ENCODE measurements around the gene HTR2B. TPM values are rescaled to one million over a fixed set of nuclear protein-coding genes. Genes with fewer than 3 reads are reported as not detected.
A peak's percentile ranks its signal among the peaks of the same experiment; 100 is the strongest.

Gene HTR2B
- 10 to 100 TPM in 1 of 4 donors, 1 to 10 TPM in 3; 2.3 to 16.8 (median 4.6) TPM for total RNA-seq

DNA sequence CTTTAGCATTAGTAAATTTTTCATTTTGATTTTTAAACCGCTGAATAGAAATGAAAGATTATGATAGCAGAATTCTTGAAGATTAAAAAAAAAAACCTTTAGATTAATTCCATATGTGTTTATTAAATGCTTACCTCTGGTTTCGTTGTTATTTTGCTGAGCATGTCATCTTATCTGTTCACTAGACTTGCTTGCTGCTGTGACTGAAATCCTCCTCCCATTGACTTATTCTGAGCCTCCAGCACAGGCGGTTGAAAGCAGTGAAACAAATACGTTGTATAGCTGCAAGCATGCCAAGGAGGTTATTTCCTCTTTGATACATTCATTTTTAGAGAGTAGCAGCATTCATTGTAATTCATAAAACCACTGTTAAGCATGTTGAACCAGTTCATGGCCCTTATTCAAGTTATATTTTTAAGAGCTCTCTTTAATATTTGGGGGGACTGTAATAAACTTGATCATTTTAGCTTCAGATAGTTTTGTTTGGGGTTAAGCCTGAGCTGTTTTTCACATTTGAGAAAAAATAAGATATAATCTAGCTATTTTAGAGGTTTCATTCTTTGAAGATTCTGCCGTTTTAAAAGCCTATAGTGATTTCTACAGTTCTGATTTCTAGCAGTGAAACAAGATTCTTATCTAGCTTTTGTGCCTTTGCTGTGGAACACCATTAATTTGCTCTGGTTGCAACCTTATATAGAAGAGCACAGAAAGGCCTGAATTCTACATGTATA, at the start of gene HTR2B:
HTR2B (minus strand) TSS at position 205 of the 731 bp plus-strand sequence. CDS start 1,278 bp downstream, outside the sequence.
- H3K27ac ChIP-seq, result peak within 1 kb of the TSS in 2 of 3 donors; percentile 40 to 54
- peaks cover 7 to 16% of the 10 kb centered on the region in 2 donors for H3K4me1 ChIP-seq
- H3K36me3 ChIP-seq, result no peaks in the 10 kb centered on the region
- DNase-seq, result no peak
- WGBS, 2 donors, result 68 to 71% methylated on average over 5 of the region's 5 CpGs
- no peaks in the 10 kb centered on the region for H3K27me3 ChIP-seq
- TF ChIP-seq POLR2A (IDR thresholded peaks at IDR 0.05), result no peak
- TF ChIP-seq, protein P1, sequence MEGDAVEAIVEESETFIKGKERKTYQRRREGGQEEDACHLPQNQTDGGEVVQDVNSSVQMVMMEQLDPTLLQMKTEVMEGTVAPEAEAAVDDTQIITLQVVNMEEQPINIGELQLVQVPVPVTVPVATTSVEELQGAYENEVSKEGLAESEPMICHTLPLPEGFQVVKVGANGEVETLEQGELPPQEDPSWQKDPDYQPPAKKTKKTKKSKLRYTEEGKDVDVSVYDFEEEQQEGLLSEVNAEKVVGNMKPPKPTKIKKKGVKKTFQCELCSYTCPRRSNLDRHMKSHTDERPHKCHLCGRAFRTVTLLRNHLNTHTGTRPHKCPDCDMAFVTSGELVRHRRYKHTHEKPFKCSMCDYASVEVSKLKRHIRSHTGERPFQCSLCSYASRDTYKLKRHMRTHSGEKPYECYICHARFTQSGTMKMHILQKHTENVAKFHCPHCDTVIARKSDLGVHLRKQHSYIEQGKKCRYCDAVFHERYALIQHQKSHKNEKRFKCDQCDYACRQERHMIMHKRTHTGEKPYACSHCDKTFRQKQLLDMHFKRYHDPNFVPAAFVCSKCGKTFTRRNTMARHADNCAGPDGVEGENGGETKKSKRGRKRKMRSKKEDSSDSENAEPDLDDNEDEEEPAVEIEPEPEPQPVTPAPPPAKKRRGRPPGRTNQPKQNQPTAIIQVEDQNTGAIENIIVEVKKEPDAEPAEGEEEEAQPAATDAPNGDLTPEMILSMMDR (IDR thresholded peaks at IDR 0.05), result no peak
- peak within 1 kb of the TSS in 1 of 3 donors; percentile 5 for H3K4me3 ChIP-seq (replicated peaks in 1 of 3)
- intact Hi-C loops (cut with DNase I), result no loop called here
- no peaks in the 10 kb centered on the region for H3K9me3 ChIP-seq

DNA sequence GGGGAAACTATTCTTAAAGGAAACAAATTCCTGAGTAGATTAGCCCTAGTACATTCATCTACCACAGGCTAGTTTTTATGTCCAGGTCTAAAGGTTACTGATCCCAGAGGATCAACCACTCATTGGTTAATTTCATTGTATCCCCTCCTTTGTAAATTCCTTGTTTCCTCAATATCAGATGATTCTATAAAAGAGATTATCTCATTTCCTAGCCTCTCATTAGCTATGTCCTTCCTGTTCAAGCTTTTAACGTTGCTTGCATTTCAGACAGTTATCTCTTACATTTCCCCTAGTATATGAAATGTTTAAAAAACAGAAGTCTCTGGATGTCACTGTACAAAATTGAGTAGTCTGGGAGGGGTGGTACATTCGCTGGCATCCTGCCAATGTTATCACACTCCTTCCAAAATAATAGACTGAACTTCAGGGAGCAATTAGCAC, 49.4 kb upstream of the HTR2B start:
- H3K27ac ChIP-seq, result no peak overlapping the region
- no peaks in the 10 kb centered on the region for H3K27me3 ChIP-seq
- intact Hi-C loops (cut with DNase I), result no loop called here

DNA sequence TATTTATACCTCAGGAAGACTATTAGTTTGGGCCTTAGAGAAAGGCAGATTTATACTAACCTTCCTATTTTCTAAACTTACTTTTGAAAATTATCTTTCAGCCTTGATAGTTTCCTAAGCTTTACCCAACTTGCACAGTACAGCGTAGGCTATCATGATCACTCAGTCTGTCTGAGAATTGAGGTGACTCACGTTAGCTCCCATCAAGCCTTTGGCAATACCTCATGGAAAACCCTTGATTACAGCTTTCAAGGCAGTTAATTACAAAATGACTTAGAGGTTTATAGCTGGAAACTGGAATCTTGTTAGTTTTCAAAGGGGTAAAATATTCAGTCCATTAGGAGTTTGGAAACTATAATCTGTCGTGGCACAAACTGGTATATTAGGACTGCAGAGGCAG, 47.2 kb upstream of the HTR2B start:
- no peak for TF ChIP-seq POLR2A (IDR thresholded peaks at IDR 0.05)
- TF ChIP-seq, protein P1 (IDR thresholded peaks at IDR 0.05), result no peak
- peaks cover 9 to 17% of the 10 kb centered on the region in 2 donors for H3K36me3 ChIP-seq
- no peak for DNase-seq
- no peaks in the 10 kb centered on the region for H3K4me1 ChIP-seq
- WGBS, 2 donors, result 90 to 96% methylated on average over 3 of the region's 3 CpGs
- H3K9me3 ChIP-seq, result no peaks in the 10 kb centered on the region
- no peak overlapping the region for H3K4me3 ChIP-seq (replicated peaks in 1 of 3)
- H3K27me3 ChIP-seq, result no peaks in the 10 kb centered on the region
- intact Hi-C loops (cut with DNase I), result no loop called here
- no peak overlapping the region for H3K27ac ChIP-seq

More for the DNA sequence above, 49.4 kb upstream of the HTR2B start:
- TF ChIP-seq, protein P1 (IDR thresholded peaks at IDR 0.05), result no peak
- no peak for TF ChIP-seq POLR2A (IDR thresholded peaks at IDR 0.05)
- H3K9me3 ChIP-seq, result no peaks in the 10 kb centered on the region
- H3K36me3 ChIP-seq, result peaks cover 0 to 9% of the 10 kb centered on the region in 2 donors
- WGBS, 2 donors, result 43 to 52% methylated on average over 2 of the region's 2 CpGs
- H3K4me1 ChIP-seq, result no peaks in the 10 kb centered on the region
- H3K4me3 ChIP-seq (replicated peaks in 1 of 3), result no peak overlapping the region
- DNase-seq, result no peak

DNA sequence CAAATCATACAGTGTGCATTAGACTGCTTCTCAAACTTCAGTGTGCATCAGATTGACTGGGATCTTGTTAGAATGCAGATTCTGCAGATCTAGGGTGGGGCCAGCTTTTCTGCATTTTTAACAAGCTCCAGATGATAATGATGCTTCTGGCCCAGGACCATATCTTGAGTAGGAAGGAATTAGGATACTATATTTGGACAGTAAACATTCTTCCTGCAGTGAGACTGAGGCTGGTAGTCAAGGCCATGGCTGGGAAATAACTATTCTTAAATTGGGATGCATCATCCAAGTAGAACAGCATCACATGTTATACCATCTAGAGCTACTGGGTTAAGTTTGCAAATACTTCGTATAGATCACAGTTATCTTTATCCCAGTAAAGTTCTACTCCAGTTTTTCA, 45.2 kb upstream of the HTR2B start:
- intact Hi-C loops (cut with DNase I), result no loop called here
- TF ChIP-seq, protein P1 (IDR thresholded peaks at IDR 0.05), result no peak
- no peak for TF ChIP-seq POLR2A (IDR thresholded peaks at IDR 0.05)
- Histone ChIP-seq H3K27ac (no peak overlapping the region), H3K27me3 (no peaks in the 10 kb centered on the region), H3K9me3 (no peaks in the 10 kb centered on the region), H3K4me1 (no peaks in the 10 kb centered on the region), H3K4me3 (replicated peaks in 1 of 3) (no peak overlapping the region), H3K36me3 (peaks cover 21 to 27% of the 10 kb centered on the region in 2 donors)
- no peak for DNase-seq
- 76% methylated on average over 1 of the region's 1 CpG for WGBS, 2 donors

DNA sequence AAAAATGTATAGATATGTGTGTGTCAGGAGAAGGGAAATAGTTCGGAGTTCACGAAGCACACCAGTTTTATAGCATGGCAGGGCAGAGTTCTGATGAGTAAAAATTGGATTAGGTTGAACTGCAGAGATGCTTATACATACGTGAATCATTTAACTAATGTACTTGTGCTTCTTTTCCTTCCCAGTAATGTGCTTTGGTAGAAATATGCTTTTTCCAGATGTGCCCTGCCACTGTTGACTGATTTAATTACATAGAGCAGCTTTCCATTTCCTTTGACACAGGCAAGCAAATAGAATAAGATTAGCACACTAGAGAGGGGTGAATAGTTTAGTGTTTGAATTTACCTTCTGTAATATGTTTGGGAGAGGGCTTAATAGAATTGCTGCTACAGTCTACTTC, 44.6 kb upstream of the HTR2B start:
- Histone ChIP-seq H3K36me3 (peaks cover 21 to 26% of the 10 kb centered on the region in 2 donors), H3K4me1 (no peaks in the 10 kb centered on the region), H3K9me3 (no peaks in the 10 kb centered on the region), H3K4me3 (replicated peaks in 1 of 3) (no peak overlapping the region), H3K27me3 (no peaks in the 10 kb centered on the region), H3K27ac (no peak overlapping the region)
- 76 to 92% methylated on average over 3 of the region's 3 CpGs for WGBS, 2 donors
- DNase-seq, result no peak
- TF ChIP-seq, protein P1 (IDR thresholded peaks at IDR 0.05), result no peak
- TF ChIP-seq POLR2A (IDR thresholded peaks at IDR 0.05), result no peak
- intact Hi-C loops (cut with DNase I), result no loop called here

All from thyroid gland (tissue), 4 donors.